ENCODE results near the gene GM2A. TPM values are rescaled to one million over a fixed set of nuclear protein-coding genes. Genes with fewer than 3 reads are reported as not detected.

Gene GM2A
- polyA plus RNA-seq, 3 donors = 22.2 to 57.9 (median 28.0) TPM

DNA sequence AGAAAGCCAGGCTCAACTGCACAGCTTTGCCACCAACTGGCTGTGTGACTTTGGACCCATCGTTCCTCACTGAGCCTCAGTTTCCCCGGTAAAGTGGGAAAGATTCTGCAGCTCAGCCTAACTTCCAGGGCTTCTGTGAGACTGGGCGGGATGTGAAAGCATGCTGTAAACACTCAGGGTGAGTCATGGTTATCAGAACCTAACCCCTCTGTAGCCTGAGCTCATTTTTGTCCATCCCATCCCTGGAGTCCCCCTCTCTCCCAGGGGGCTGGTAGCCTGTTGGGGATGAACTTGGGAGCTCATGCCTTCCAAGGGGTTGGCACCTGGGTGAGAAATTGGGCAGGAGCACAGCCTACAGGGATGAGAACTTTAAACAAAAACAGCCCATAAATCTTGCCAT is 31.4 kb upstream of the GM2A start:
- Histone ChIP-seq H2AFZ (ENCODE audit: insufficient read depth, low read depth, low read length, poor library complexity, severe bottlenecking) (no peak overlapping the region), H3K4me1 (ENCODE audit: control insufficient read depth in 1 of 2, insufficient read depth in 2 of 2, low read length in 2 of 2) (peaks cover 65 to 78% of the 10 kb centered on the region in 2 donors), H3K79me2 (ENCODE audit: insufficient read depth, low read length) (peaks cover 81% of the 10 kb centered on the region), H3K9ac (ENCODE audit: insufficient read depth, low read length, poor library complexity, severe bottlenecking) (peak overlapping the region; percentile 91), H3K4me2 (replicated peaks; ENCODE audit: extremely low read depth, low read length, poor library complexity, severe bottlenecking) (peak overlapping the region; percentile 94), H4K20me1 (ENCODE audit: insufficient read depth, low read length) (no peaks in the 10 kb centered on the region), H3K27ac (ENCODE audit: low read depth in 1 of 2, low read length in 2 of 2) (peak overlapping the region in 1 of 2 donors; percentile 94), H3K36me3 (replicated peaks in 1 of 2; ENCODE audit: control insufficient read depth in 1 of 2, insufficient read depth in 2 of 2, low read length in 2 of 2) (peaks cover 17 to 44% of the 10 kb centered on the region in 2 donors), H3K9me3 (replicated peaks in 1 of 2; ENCODE audit: control insufficient read depth in 1 of 2, insufficient read depth in 1 of 2, low read length in 2 of 2) (no peaks in the 10 kb centered on the region), H3K4me3 (replicated peaks in 1 of 3; ENCODE audit: low read depth in 2 of 3, low read length in 3 of 3) (peak overlapping the region in 1 of 3 experiments; percentile 96), H3K27me3 (ENCODE audit: control insufficient read depth in 2 of 2, insufficient read depth in 2 of 2, low read length in 2 of 2) (no peaks in the 10 kb centered on the region)
- intact Hi-C loops (cut with micrococcal nuclease) = no loop called here
- peak in 2 of 3 donors; percentile 34 to 49 for DNase-seq
- peaks cover 0 to 3% (median 0%) of the 10 kb centered on the region in 3 donors for H3K27me3 Mint-ChIP-seq (ENCODE audit: low read depth in 3 of 3)
- peak overlapping the region; percentile 92 to 97 (median 94) for H3K27ac Mint-ChIP-seq
- WGBS (ENCODE audit: insufficient coverage) = 95% methylated on average over 3 of the region's 3 CpGs
- peaks cover 48 to 57% of the 10 kb centered on the region in 2 donors for H3K36me3 Mint-ChIP-seq
- TF ChIP-seq CTCF (IDR thresholded peaks at IDR 0.05) = no peak
- H3K4me3 Mint-ChIP-seq = peak overlapping the region; percentile 90 to 96
- H3K4me1 Mint-ChIP-seq = peaks cover 72% of the 10 kb centered on the region
- no peaks in the 10 kb centered on the region for H3K9me3 Mint-ChIP-seq

- intact Hi-C loops (cut with micrococcal nuclease) = loop anchor here in 1 of 2 donors (2.0 kb wide), 1 partner anchor 13 kb away; no protein-coding TSS in a partner anchor
Measured at GRCh38 chr5:151222054-151222789, 30.8 kb upstream of the GM2A start.

More at GRCh38 chr5:151222054-151222789, 30.8 kb upstream of the GM2A start:
- Histone ChIP-seq H3K4me3 (replicated peaks in 1 of 3; ENCODE audit: low read depth in 2 of 3, low read length in 3 of 3) (peak overlapping the region; percentile 66 to 96 (median 93)), H3K79me2 (ENCODE audit: insufficient read depth, low read length) (peaks cover 75% of the 10 kb centered on the region), H3K27me3 (ENCODE audit: control insufficient read depth in 2 of 2, insufficient read depth in 2 of 2, low read length in 2 of 2) (no peaks in the 10 kb centered on the region), H3K4me1 (ENCODE audit: control insufficient read depth in 1 of 2, insufficient read depth in 2 of 2, low read length in 2 of 2) (peaks cover 59 to 77% of the 10 kb centered on the region in 2 donors), H3K9me3 (replicated peaks in 1 of 2; ENCODE audit: control insufficient read depth in 1 of 2, insufficient read depth in 1 of 2, low read length in 2 of 2) (no peaks in the 10 kb centered on the region), H3K4me2 (replicated peaks; ENCODE audit: extremely low read depth, low read length, poor library complexity, severe bottlenecking) (peak overlapping the region; percentile 94), H2AFZ (ENCODE audit: insufficient read depth, low read depth, low read length, poor library complexity, severe bottlenecking) (no peak overlapping the region), H3K9ac (ENCODE audit: insufficient read depth, low read length, poor library complexity, severe bottlenecking) (peak overlapping the region; percentile 91), H3K36me3 (replicated peaks in 1 of 2; ENCODE audit: control insufficient read depth in 1 of 2, insufficient read depth in 2 of 2, low read length in 2 of 2) (peaks cover 12 to 43% of the 10 kb centered on the region in 2 donors), H3K27ac (ENCODE audit: low read depth in 1 of 2, low read length in 2 of 2) (peak overlapping the region; percentile 13 to 94), H4K20me1 (ENCODE audit: insufficient read depth, low read length) (no peaks in the 10 kb centered on the region)
- H3K36me3 Mint-ChIP-seq = peaks cover 43 to 52% of the 10 kb centered on the region in 2 donors
- H3K27me3 Mint-ChIP-seq (ENCODE audit: low read depth in 3 of 3) = peaks cover 0 to 3% (median 0%) of the 10 kb centered on the region in 3 donors
- peaks cover 69% of the 10 kb centered on the region for H3K4me1 Mint-ChIP-seq
- peak overlapping the region; percentile 90 to 96 for H3K4me3 Mint-ChIP-seq
- 94% methylated on average over 3 of the region's 6 CpGs for WGBS (ENCODE audit: insufficient coverage)
- TF ChIP-seq CTCF (IDR thresholded peaks at IDR 0.05) = no peak
- H3K9me3 Mint-ChIP-seq = no peaks in the 10 kb centered on the region
- peak overlapping the region; percentile 92 to 97 (median 94) for H3K27ac Mint-ChIP-seq
- no peak for DNase-seq
